Fibroblast of the aortic adventitia (primary cell): ENCODE data around the gene ZFYVE28. TPM values are rescaled to one million over a fixed set of nuclear protein-coding genes. Genes with fewer than 3 reads are reported as not detected.

Experiments
- DNase-seq: peaks from one replicate; pipeline ENCODE4 v3.0.0-alpha.2; 2010; ENCODE audit warnings: low read depth
- H3K4me3 ChIP-seq: 2 replicates; pipeline ENCODE4 v1.5.1; 2011; ENCODE audit warnings: low read depth, mild to moderate bottlenecking, control low read depth, low read length, moderate library complexity
- total RNA-seq: library from RNA; depleted of rRNA; stranded (reverse); fragments of >200 nt; gene quantifications from 2 replicates; pipeline ENCODE4 v1.2.3, GENCODE V29; 2012; ENCODE audit warnings: low replicate concordance
- TF ChIP-seq, protein P1 (sequence below): IDR thresholded peaks from 2 replicates; pipeline ENCODE4 v1.5.1; 2011; ENCODE audit warnings: mild to moderate bottlenecking, low read length, control low read depth, inconsistent platforms; ENCODE audit not compliant: insufficient read depth

The ZFYVE28 gene
- total RNA-seq, 1 donor: 14.0 TPM

- DNase-seq: no peak
- TF ChIP-seq, protein P1, sequence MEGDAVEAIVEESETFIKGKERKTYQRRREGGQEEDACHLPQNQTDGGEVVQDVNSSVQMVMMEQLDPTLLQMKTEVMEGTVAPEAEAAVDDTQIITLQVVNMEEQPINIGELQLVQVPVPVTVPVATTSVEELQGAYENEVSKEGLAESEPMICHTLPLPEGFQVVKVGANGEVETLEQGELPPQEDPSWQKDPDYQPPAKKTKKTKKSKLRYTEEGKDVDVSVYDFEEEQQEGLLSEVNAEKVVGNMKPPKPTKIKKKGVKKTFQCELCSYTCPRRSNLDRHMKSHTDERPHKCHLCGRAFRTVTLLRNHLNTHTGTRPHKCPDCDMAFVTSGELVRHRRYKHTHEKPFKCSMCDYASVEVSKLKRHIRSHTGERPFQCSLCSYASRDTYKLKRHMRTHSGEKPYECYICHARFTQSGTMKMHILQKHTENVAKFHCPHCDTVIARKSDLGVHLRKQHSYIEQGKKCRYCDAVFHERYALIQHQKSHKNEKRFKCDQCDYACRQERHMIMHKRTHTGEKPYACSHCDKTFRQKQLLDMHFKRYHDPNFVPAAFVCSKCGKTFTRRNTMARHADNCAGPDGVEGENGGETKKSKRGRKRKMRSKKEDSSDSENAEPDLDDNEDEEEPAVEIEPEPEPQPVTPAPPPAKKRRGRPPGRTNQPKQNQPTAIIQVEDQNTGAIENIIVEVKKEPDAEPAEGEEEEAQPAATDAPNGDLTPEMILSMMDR: no peak
- no peak overlapping the region for H3K4me3 ChIP-seq
Observed at GRCh38 chr4:2371765-2372487, 46.5 kb downstream of the ZFYVE28 start.

DNA sequence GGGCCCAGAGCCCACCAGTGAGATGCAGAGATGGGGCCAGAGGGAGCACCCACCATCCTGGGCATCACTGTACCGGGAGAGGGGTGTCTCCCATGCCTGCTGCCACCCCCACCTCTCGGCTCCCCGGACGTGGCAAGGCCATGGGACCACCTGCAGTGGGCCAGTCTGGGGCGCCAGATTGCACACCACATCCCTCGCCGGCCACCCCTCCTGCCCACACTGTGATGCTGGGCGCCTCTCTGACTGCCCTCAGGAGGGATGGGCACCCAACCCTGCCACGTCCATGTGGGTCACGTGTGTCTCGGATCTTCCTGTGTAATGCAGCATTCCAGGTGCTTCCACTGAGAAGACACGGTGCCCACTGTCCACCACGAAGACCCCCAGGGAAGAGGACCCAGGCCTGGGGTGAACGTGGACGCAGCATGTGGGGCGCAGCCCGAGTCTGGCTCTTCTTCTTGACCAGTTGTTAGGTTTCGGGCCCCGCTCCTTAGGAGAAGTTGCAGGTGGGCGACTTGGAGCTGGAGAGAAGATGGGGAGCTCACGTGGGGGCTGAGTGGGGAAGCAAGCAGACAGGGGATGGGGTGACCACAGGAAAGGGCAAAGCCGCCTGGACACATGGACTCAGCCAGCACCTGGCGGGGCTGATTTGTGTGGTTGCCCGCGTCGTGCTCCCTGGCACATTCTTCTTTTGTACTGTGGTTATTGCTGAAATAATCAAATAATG lies 47.7 kb downstream of the ZFYVE28 start:
- no peak overlapping the region for H3K4me3 ChIP-seq
- no peak for DNase-seq
- TF ChIP-seq, protein P1: no peak

- TF ChIP-seq, protein P1: no peak
- DNase-seq: no peak
- no peak overlapping the region for H3K4me3 ChIP-seq
Observed at GRCh38 chr4:2368746-2369437, 49.6 kb downstream of the ZFYVE28 start.

- no peak for DNase-seq
- TF ChIP-seq, protein P1: no peak
- no peak overlapping the region for H3K4me3 ChIP-seq
Observed at GRCh38 chr4:2367626-2368025, 50.8 kb downstream of the ZFYVE28 start.

- peak; percentile 11 for DNase-seq
- TF ChIP-seq, protein P1: no peak
- no peak overlapping the region for H3K4me3 ChIP-seq
Observed at GRCh38 chr4:2366252-2367192, 51.9 kb downstream of the ZFYVE28 start.

GRCh38 chr4:2365913-2366210 lies 52.6 kb downstream of the ZFYVE28 start:
- no peak overlapping the region for H3K4me3 ChIP-seq
- DNase-seq: no peak
- TF ChIP-seq, protein P1: no peak
